Right lobe of liver (tissue), 6 donors: Measurements from ENCODE around the gene LAPTM5. TPM values are rescaled to one million over a fixed set of nuclear protein-coding genes. Genes with fewer than 3 reads are reported as not detected.

Source experiments
- ATAC-seq, 4 donors: fragments of 200-7000 bp; cut with Tn5 transposase; one replicate each; pipeline ENCODE4 v1.9.1; 2020; ENCODE audit warnings: mild to moderate bottlenecking in 4 of 4, moderate library complexity in 4 of 4
- DNase-seq, 3 donors: peaks; one replicate each; pipeline ENCODE4 v3.0.0-alpha.2; 2020
- H3K27ac ChIP-seq, 3 donors: fragments of 200-600 bp; one replicate each; pipeline ENCODE4 v1.8.0; 2022
- H3K27me3 ChIP-seq, 2 donors: fragments of 200-600 bp; one replicate each; pipeline ENCODE4 v1.8.0; 2022
- H3K36me3 ChIP-seq, 4 donors: fragments of 200-600 bp; sonication (generic) in 1 of 4; one replicate each; pipeline versions ENCODE4 v1.5.1 to v1.8.0; 2017 to 2022; ENCODE audit warnings: control low read depth in 1 of 4
- H3K4me1 ChIP-seq, 4 donors: fragments of 200-600 bp; sonication (generic) in 1 of 4; one replicate each; pipeline versions ENCODE4 v1.5.1 to v1.8.0; 2017 to 2022; ENCODE audit warnings: control low read depth in 1 of 4
- H3K4me3 ChIP-seq, 3 donors: fragments of 200-600 bp; one replicate each; pipeline ENCODE4 v1.8.0; 2022
- H3K9me3 ChIP-seq, 4 donors: fragments of 200-600 bp; sonication (generic) in 1 of 4; one replicate each; pipeline versions ENCODE4 v1.5.1 to v1.8.0; 2017 to 2022; ENCODE audit warnings: control low read depth in 1 of 4
- CTCF ChIP-seq, 4 donors: fragments of 200-600 bp in 3 of 4; fragments of 450-650 bp in 1 of 4; IDR thresholded peaks; one replicate each; pipeline versions ENCODE4 v1.5.1 to v1.8.0; 2016 to 2022; ENCODE audit warnings: antibody characterized with exemption in 4 of 4, mild to moderate bottlenecking in 2 of 4
- POLR2A ChIP-seq: fragments of 450-650 bp; IDR thresholded peaks from one replicate; pipeline ENCODE4 v1.6.1; 2017; ENCODE audit warnings: antibody characterized with exemption, mild to moderate bottlenecking
- WGBS: methylation state at CpG from one replicate; pipeline ENCODE4 v1.1.6; 2018; ENCODE audit warnings: low coverage, low lambda C conversion rate; ENCODE audit not compliant: insufficient coverage; ENCODE audit errors: missing lambda C conversion rate; 5-methylcytosine and 5-hydroxymethylcytosine counted together
- intact Hi-C, 2 donors: fragments of 100-400 bp; cut with DNase I; formaldehyde crosslinking; loops; one replicate each; pipeline versions ENCODE4 v1.11.2 to v1.14.1; 2022
- total RNA-seq, 6 experiments: library from RNA; depleted of rRNA in 2 of 6; stranded (reverse); fragments of >200 nt in 2 of 6; fragmentation: NEBNext Ultra II Directional in 3 of 6; extraction: Animal tissue kit (Norgen Biotek cat#: 25700) in 3 of 6; gene quantifications; one replicate each; pipeline versions ENCODE4 v1.1.0 to v1.2.4, GENCODE V29; 2016 to 2023
- donor health status: DM: no; HTN: yes; CAD: no.
- donor health status: DM: no; HTN: no; CAD: no.
- donor health status: DM: no; HTN: no; CAD: no.
- donor health status: DM: no; HTN: yes; CAD: no.
- donor health status: DM: no; HTN: yes; CAD: no.

Gene LAPTM5
- total RNA-seq, 6 experiments from 2014 or later: 21.2 to 81.0 (median 29.8) TPM

- DNase-seq: no peak
- H3K27ac ChIP-seq: no peak overlapping the region
- intact Hi-C loops: no loop called here
- H3K36me3 ChIP-seq: no peaks in the 10 kb centered on the region
- WGBS: 79% methylated on average over 9 of the region's 13 CpGs
- no peaks in the 10 kb centered on the region for H3K27me3 ChIP-seq
- H3K4me1 ChIP-seq: peaks cover 0 to 5% (median 0%) of the 10 kb centered on the region in 4 donors
- H3K9me3 ChIP-seq: no peaks in the 10 kb centered on the region
- no peak overlapping the region for H3K4me3 ChIP-seq
- no peak for ATAC-seq
- no peak for TF ChIP-seq CTCF (IDR thresholded peaks at IDR 0.05)
- TF ChIP-seq POLR2A: no peak
Measured at GRCh38 chr1:30759718-30760281, 2.2 kb upstream of the LAPTM5 start.

- no peak for DNase-seq
- intact Hi-C loops: no loop called here
- H3K27ac ChIP-seq: no peak overlapping the region
Measured at GRCh38 chr1:30758785-30759380, 1.3 kb upstream of the LAPTM5 start.

GRCh38 chr1:30758121-30758688, 631 bp upstream of the LAPTM5 start:
- H3K4me3 ChIP-seq: peak overlapping the region in 1 of 3 donors; percentile 46
- 59% methylated on average over 3 of the region's 7 CpGs for WGBS

More at GRCh38 chr1:30758785-30759380, 1.3 kb upstream of the LAPTM5 start:
- Histone ChIP-seq H3K27me3 (no peaks in the 10 kb centered on the region), H3K4me3 (no peak overlapping the region), H3K36me3 (no peaks in the 10 kb centered on the region), H3K4me1 (peaks cover 0 to 5% (median 0%) of the 10 kb centered on the region in 4 donors), H3K9me3 (no peaks in the 10 kb centered on the region)
- no peak for ATAC-seq
- TF ChIP-seq POLR2A (no peak), CTCF (IDR thresholded peaks at IDR 0.05) (no peak)

GRCh38 chr1:30756545-30757351, 826 bp downstream of the LAPTM5 start:
- Histone ChIP-seq H3K27ac (peak overlapping the region; percentile 58 to 88 (median 80)), H3K36me3 (no peaks in the 10 kb centered on the region), H3K4me1 (peaks cover 0 to 7% (median 0%) of the 10 kb centered on the region in 4 donors), H3K9me3 (no peaks in the 10 kb centered on the region), H3K27me3 (no peaks in the 10 kb centered on the region), H3K4me3 (peak overlapping the region; percentile 33 to 46 (median 34))
- WGBS: 40% methylated on average over 5 of the region's 17 CpGs
- ATAC-seq: peak; percentile 68 to 72 (median 68)
- intact Hi-C loops: no loop called here
- peak; percentile 31 for TF ChIP-seq POLR2A
- no peak for TF ChIP-seq CTCF (IDR thresholded peaks at IDR 0.05)
- DNase-seq: peak; percentile 66 to 78 (median 67)

More at GRCh38 chr1:30758121-30758688, 631 bp upstream of the LAPTM5 start:
- Histone ChIP-seq H3K36me3 (no peaks in the 10 kb centered on the region), H3K27me3 (no peaks in the 10 kb centered on the region), H3K27ac (peak overlapping the region; percentile 58 to 88 (median 80)), H3K9me3 (no peaks in the 10 kb centered on the region), H3K4me1 (peaks cover 0 to 7% (median 0%) of the 10 kb centered on the region in 4 donors)
- no peak for DNase-seq
- intact Hi-C loops: no loop called here
- TF ChIP-seq CTCF (IDR thresholded peaks at IDR 0.05): no peak
- TF ChIP-seq POLR2A: no peak
- ATAC-seq: no peak
